ENCODE data around the gene RAP1A. TPM values are rescaled to one million over a fixed set of nuclear protein-coding genes. Genes with fewer than 3 reads are reported as not detected.
A peak's percentile ranks its signal among the peaks of the same experiment; 100 is the strongest.

Gene RAP1A
- polyA plus RNA-seq, 3 donors, result 41.2 to 79.1 (median 75.3) TPM

- peaks cover 100% of the 10 kb centered on the region for H4K20me1 ChIP-seq (ENCODE audit: insufficient read depth, low read length)
- no peaks in the 10 kb centered on the region for H3K36me3 ChIP-seq (replicated peaks in 1 of 2; ENCODE audit: control insufficient read depth in 1 of 2, insufficient read depth in 2 of 2, low read length in 2 of 2)
- H3K4me1 ChIP-seq (ENCODE audit: control insufficient read depth in 1 of 2, insufficient read depth in 2 of 2, low read length in 2 of 2), result peaks cover 3 to 14% of the 10 kb centered on the region in 2 donors
- H3K4me2 ChIP-seq (replicated peaks; ENCODE audit: extremely low read depth, low read length, poor library complexity, severe bottlenecking), result no peak overlapping the region
- H3K36me3 Mint-ChIP-seq, result peaks cover 5 to 17% of the 10 kb centered on the region in 2 donors
- no peaks in the 10 kb centered on the region for H3K9me3 Mint-ChIP-seq
- no peak overlapping the region for H3K4me3 ChIP-seq (replicated peaks in 1 of 3; ENCODE audit: low read depth in 2 of 3, low read length in 3 of 3)
- peak overlapping the region in 1 of 2 donors; percentile 55 for H3K27ac ChIP-seq (ENCODE audit: low read depth in 1 of 2, low read length in 2 of 2)
- no CpG with 5 or more reads among the region's 1 CpG for WGBS (ENCODE audit: insufficient coverage)
- no peaks in the 10 kb centered on the region for H3K9me3 ChIP-seq (replicated peaks in 1 of 2; ENCODE audit: control insufficient read depth in 1 of 2, insufficient read depth in 1 of 2, low read length in 2 of 2)
- no peak for DNase-seq
- no peak overlapping the region for H3K27ac Mint-ChIP-seq
- intact Hi-C loops (cut with micrococcal nuclease), result no loop called here
- H3K27me3 ChIP-seq (ENCODE audit: control insufficient read depth in 2 of 2, insufficient read depth in 2 of 2, low read length in 2 of 2), result no peaks in the 10 kb centered on the region
- H2AFZ ChIP-seq (ENCODE audit: insufficient read depth, low read depth, low read length, poor library complexity, severe bottlenecking), result no peak overlapping the region
- no peaks in the 10 kb centered on the region for H3K27me3 Mint-ChIP-seq (ENCODE audit: low read depth in 3 of 3)
- H3K4me1 Mint-ChIP-seq, result peaks cover 45% of the 10 kb centered on the region
- no peak overlapping the region for H3K4me3 Mint-ChIP-seq
- H3K9ac ChIP-seq (ENCODE audit: insufficient read depth, low read length, poor library complexity, severe bottlenecking), result no peak overlapping the region
- H3K79me2 ChIP-seq (ENCODE audit: insufficient read depth, low read length), result peaks cover 99% of the 10 kb centered on the region
- TF ChIP-seq CTCF (IDR thresholded peaks at IDR 0.05), result no peak
Measured at GRCh38 chr1:111633736-111634247, 14.2 kb downstream of the RAP1A start.

GRCh38 chr1:111635324-111636009, 15.9 kb downstream of the RAP1A start:
- Histone ChIP-seq H3K9ac (ENCODE audit: insufficient read depth, low read length, poor library complexity, severe bottlenecking) (no peak overlapping the region), H3K9me3 (replicated peaks in 1 of 2; ENCODE audit: control insufficient read depth in 1 of 2, insufficient read depth in 1 of 2, low read length in 2 of 2) (no peaks in the 10 kb centered on the region), H3K27me3 (ENCODE audit: control insufficient read depth in 2 of 2, insufficient read depth in 2 of 2, low read length in 2 of 2) (no peaks in the 10 kb centered on the region), H3K4me3 (replicated peaks in 1 of 3; ENCODE audit: low read depth in 2 of 3, low read length in 3 of 3) (no peak overlapping the region), H2AFZ (ENCODE audit: insufficient read depth, low read depth, low read length, poor library complexity, severe bottlenecking) (no peak overlapping the region), H3K79me2 (ENCODE audit: insufficient read depth, low read length) (peaks cover 99% of the 10 kb centered on the region), H3K27ac (ENCODE audit: low read depth in 1 of 2, low read length in 2 of 2) (no peak overlapping the region), H4K20me1 (ENCODE audit: insufficient read depth, low read length) (peaks cover 100% of the 10 kb centered on the region), H3K4me2 (replicated peaks; ENCODE audit: extremely low read depth, low read length, poor library complexity, severe bottlenecking) (no peak overlapping the region), H3K4me1 (ENCODE audit: control insufficient read depth in 1 of 2, insufficient read depth in 2 of 2, low read length in 2 of 2) (peaks cover 3 to 10% of the 10 kb centered on the region in 2 donors), H3K36me3 (replicated peaks in 1 of 2; ENCODE audit: control insufficient read depth in 1 of 2, insufficient read depth in 2 of 2, low read length in 2 of 2) (no peaks in the 10 kb centered on the region)
- Mint-ChIP-seq H3K36me3 (peaks cover 5 to 14% of the 10 kb centered on the region in 2 donors), H3K4me1 (peaks cover 34% of the 10 kb centered on the region), H3K9me3 (no peaks in the 10 kb centered on the region), H3K4me3 (no peak overlapping the region), H3K27me3 (ENCODE audit: low read depth in 3 of 3) (no peaks in the 10 kb centered on the region), H3K27ac (peak overlapping the region in 3 of 7 donors; percentile 26 to 77 (median 57))
- WGBS (ENCODE audit: insufficient coverage), result 100% methylated on average over 1 of the region's 2 CpGs
- DNase-seq, result no peak
- no peak for TF ChIP-seq CTCF (IDR thresholded peaks at IDR 0.05)
- intact Hi-C loops (cut with micrococcal nuclease), result no loop called here

Data from CD14-positive monocyte (primary cell).